Globus pallidus (tissue), 1 donor: Measurements from ENCODE around the gene SGPP2.

ENCODE experiments used
- DNase-seq: peaks from one replicate; pipeline ENCODE4 v3.0.0-alpha.2; 2015; ENCODE audit warnings: low spot score

SGPP2 gene

DNA sequence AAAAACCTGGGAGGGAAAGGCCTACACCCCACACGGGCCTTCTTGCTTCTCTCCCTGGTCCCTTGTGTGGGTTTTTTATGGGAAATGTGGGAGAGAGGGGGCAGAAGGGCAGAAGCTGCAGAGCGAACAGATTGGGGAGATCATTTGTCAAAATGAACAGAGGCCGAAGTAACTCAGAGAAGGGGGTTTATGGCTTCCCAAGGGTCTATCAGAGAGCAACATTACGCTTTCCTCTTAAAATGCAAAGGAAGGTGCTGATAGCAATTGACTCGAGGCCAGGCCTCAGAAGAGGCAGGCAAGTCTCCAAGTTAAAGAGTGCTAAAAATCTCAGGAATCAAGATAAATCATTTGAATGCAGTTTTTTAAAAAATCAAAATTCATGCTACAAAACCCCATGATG, 101.5 kb downstream of the SGPP2 start:
- DNase-seq, result no peak

DNA sequence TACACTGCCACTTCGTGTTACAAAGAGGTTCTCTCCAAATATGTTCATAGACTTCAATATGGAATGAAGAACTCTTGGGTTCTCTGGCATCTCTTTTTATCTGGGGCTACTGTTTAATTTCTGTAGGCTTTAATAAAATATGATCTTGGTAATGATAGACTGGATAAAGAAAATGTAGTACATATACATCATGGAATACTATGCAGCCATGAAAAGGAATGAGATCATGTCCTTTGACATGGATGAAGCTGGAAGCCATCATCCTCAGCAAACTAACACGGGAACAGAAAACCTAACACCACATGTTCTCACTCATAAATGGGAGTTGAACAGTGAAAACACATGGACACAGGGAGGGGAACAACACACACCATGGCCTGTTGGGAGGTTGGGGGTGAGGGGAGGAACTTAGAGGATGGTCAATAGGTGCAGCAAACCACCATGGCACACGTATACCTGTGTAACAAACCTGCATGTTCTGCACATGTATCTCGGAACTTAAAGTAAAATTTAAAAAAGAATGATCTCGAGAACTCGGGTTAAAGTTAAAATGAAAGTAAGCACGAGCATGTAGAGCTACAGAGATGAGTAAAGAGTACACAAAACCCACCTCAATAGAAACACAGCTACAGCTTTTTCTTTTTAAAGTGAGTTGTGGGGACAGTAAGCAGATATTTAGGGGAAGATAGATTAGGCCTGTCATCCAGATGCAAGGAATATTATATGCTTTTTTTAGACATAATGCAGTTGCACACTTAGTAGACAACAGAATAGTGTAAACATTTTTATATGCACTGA, 102.3 kb downstream of the SGPP2 start:
- DNase-seq, result no peak

DNA sequence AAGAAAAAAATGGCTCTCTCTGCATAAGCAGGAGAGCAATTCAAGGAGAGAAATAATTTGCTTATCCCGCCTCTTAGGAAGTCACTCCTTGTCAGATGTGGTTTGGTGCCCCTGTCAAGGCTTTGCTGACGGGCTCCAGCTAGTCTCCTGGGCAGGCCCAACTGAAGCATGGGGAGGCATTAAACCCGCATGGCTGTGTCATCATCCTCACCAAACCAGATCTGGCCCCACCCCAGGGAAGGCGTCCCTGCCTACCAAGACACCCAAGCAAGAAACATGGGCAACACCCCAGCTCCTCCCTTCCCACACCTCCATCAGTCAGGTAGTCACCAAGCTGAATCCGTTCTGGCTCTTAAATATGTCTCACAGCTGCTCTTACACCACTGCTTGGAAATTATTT, 108.0 kb downstream of the SGPP2 start:
- no peak for DNase-seq

DNA sequence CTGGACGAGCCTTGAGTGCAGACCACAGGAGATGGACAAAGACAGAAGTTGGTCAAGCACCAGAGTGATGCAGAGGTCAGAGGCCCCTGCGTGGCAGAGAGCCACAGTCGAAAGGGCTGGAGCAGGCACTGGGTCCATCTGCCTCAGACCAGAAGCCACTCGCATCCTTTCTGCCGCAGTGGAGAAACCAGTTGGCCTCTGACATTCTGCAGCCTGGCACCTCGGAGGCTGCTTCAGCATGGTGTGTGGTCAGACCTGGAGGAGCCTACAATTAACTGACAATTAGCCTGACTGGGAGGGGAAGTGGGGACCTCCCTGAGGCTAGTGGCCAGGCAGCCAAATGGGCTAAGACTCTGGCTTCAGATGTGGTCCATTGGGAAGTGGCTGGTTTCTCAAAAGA, 111.1 kb downstream of the SGPP2 start:
- DNase-seq, result no peak

DNA sequence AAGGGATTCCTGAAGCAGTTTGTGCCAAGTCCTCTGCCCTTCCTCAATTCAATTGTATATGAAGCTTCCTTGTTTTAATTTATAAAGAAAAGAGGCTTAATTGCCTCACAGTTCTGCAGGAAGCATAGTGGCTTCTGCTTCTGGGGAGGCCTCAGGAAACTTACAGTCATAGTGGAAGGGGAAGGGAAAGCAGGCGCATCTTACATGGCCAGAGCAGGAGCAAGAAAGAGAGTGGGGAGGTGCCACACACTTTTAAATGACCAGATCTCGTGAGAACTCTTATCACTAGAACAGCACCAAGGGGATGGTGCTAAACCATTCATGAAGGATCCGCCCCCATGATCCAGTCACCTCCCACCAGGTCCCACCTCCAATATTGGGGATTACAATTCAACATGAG, 114.2 kb downstream of the SGPP2 start:
- no peak for DNase-seq

DNA sequence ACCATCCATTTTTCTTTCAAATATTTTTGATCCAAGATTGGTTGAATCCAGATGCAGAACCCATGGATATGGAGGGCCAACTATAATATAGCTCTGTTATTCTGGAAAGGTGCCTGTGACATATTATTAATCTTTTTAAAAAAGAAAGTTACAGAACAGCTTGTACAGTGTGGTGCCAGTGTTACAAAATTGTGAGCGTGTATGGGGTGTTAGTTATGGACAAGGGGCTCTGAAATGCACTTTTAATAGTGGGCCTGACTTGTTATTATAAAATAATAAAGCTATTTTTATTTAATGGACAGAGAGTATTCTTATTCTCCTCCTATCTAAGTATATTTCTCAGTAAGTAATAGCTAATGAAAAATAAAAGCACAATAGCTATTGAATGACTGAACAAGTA, 120.3 kb downstream of the SGPP2 start:
- DNase-seq, result no peak

DNA sequence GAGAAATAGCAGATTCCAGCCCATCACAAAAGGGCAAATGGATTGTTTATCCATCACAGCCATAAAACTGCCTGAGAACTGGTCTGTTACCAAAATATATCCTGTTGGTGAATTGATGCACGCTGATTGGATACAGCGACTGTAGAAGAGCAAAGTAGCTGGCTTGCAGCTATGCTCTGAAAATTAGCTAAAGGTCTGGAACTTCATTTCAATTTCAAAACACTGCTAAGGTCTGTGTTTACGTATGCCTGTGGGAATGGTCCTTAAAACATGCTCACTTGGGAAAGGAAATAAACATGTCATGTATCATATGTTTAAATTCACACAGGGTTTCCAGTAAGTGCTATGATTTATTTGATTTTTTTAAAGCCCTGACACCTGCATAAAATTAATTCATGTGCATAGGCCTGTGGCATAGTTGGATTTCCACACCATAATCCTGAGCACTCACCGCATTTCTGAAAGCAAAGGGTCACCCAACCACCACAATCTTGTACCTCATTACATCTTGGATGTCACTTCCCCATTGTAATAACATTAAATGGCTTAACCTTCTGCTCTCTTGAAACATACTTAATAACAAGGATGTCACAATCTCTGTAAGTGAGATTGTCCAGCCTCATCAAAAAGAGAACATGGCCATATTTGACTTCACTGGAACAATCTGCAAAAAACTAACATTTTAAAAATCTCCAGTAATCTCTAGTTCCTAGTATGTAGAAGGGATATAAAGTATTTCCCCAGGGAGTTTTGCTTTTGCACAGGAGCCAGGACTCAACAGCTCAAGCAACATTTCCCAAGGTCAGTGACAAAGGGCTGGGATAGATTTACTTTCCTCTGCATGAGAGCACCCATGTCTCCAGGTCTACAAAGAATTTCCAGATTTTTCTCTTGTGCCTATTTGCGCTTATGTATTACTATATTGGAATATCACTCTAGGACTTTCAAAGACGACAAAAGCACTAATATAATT, 121.8 kb downstream of the SGPP2 start:
- no peak for DNase-seq

DNA sequence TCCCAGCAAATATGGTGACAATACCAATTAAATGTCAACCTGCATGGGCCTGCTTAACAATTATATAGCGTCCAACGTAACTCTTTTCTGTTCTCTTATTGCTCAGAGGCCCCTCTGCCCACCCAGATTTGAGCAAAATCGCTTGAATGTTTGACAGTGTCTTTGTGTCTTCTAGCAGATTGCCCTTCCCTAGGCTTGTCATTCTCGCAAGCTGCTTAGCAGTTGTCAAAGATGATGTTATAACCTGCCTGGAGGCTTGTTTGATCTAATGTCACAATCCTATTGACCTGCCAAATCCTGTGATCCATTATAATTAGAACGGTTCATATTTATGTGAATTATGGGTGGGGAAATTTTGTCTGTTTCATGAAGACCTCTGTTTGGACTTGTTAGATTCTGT, 122.7 kb downstream of the SGPP2 start:
- DNase-seq, result no peak

DNA sequence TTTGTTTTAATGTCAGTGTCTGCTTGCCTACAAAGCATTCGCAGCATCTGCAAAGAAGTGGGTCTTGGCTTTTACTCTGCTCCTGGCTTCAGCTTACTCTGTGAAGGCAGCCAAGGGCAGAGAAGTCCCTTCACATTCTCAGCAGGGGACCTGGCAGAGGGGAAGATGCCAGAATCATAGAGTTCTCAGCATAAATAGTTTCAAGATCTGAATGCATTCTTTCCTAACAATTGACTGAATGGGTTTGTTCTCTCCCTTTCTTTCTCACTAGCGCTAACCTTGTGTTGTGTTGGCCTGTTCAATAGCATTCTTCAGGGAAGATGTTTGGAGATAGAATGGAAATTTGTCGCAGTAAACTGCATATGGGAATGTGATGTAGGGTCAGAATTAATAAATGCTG, 124.6 kb downstream of the SGPP2 start:
- DNase-seq, result no peak

DNA sequence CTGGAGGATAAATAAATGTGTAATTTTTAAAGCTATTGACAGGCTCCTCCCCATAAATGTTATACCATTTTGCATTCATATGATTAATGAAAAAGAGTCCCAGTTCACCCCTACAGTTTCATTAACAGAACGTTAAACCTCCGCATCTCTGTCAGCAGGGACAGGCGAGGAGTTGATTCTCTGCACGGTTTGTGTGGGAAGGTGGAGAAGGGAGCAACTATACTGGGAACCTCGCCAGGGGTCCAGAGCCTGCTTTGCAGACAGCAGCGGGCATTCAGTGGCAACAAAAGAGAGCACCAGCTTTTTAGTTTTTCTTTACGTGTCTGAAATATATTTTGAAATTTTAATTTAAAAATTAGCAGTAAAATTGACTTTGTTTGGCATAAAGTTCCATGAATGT, 130.2 kb downstream of the SGPP2 start:
- no peak for DNase-seq

DNA sequence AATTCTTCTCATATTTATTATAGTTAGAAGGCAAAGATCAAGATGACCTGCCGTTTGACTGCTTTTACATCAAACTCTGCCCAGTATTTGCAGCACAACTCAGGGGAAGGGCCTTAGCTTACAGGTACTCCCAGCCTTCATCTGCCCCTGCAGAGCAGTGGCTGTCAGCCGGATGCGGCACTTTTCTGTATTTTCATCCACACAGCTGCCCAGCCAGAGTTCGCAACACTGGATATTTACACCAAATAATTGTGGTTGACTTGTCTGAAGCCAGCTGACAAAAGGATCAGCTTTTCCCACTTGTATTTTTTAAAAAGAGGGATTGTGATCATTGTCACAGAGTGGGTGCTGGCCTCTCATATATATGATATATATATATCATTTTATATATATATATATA, 136.8 kb downstream of the SGPP2 start:
- DNase-seq, result no peak

DNA sequence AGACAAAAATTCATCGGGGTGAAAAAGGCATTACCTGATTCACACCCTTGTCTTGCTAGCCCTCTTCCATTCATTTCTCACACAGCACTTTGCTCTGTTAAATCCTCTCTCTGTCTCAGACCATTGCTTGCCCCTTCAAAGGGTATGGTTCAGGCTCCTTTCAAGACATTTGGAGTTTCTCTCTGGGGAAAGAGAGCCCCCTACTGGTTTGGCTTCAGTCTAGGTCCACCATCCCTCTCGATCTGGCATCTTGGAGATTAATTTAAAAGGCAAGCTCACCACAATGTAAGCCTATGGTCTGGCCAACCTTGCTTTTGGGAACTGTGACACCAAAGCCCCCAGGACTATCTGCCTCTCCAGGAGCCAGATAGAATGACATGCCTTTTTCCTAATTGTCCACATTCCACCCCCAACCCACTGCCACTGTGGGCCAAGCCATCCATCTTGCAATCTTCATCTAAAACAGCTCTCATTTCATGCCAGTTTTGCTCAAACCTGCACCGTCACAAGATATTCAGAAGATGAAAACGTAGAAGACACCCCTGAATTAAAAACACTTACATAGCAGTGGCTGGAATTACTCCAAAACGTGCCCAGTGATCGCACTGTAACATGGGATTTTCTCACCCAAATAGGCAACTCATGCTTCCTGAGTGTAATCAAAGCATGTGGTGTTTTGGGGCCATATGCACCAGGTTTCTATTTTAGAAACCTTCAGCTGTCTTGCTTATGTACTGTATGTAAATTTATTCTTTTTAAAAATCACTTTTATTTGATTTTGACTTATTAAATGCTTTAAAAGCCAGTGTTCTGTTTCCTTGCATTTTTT, 137.7 kb downstream of the SGPP2 start:
- peak; percentile 23 for DNase-seq

DNA sequence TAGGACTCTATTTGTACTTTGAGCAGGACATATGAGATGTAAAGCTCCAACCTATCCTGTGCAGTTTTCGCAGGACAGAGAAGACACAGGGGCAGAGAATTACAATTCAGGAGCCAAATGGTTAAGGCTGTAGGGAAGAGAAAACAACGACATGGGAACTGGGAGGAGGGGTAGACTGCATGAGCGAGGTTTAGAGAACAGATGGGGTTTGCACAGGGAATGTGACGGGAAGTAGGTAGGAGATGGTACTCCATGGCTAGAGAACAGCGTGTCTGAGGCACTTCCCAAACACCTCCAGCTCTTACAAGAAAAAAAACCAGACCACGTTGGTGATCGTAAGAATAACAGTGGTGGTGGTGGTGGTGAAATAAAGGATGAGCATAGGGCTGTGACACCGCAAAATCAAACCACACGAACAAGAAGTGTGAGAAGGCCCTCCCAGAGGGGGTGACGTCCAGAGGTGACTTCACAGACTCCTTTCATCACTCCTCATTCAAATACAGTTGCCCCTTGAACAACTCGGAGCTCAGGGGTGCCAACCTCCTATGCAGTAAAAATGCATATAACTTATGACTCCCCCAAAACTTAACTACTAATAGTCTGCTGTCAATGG, 138.9 kb downstream of the SGPP2 start:
- no peak for DNase-seq

DNA sequence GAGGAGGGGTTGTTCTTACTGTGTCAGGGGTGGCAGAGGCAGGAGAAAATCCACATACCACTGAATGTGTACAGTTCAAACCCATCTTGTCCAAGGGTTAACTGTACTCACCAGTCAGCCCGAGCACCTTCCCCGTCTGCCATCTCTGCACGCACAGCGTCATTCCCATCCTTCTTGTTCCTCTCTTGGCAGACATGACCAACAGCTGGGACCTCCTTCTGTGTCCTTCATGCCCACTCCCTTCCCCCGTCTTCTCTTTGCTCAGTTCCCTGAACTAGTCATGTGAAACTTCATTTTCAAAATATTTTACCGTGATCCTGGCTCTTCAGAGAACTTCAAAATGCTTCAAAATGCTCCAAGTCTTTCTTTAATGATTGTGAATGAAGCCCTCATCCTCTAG, 139.6 kb downstream of the SGPP2 start:
- DNase-seq, result no peak

DNA sequence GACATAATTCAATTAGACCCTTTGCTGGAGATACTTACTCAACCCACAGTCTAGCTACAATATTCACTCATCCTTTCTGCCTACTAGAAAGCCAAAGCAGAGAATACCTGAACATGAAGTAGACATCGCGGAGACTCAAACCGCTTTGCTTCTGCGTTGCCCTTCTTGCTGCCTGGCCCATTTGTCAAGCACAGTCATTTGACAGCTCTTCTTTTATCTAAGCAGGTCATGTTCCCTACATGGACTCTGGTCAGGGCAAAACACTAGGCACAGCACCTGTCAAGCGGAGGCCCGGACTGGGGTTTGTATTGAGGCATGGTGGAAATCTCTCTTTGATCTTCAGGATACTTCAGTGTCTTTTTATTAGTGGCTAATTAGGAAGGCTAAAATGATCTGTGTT, 141.9 kb downstream of the SGPP2 start:
- no peak for DNase-seq

DNA sequence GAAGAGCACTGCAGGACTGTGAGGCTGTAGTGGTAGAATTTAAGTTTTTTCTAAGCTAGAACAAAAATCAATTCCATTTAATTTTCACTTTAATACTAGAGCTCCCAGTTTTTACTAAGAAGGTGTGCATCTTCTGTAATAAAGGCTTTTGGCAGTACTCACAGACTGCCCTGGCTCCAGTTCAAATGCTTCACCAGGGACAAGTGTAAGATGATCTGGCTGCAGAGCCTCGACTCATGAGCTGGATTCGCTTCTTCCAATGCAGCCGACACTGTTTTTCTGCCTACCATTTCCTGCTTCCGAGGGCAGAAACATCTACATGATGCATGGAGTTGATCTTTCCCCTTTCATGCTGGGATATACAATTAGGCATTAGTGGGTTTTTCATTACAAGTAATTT, 144.5 kb downstream of the SGPP2 start:
- DNase-seq, result no peak

DNA sequence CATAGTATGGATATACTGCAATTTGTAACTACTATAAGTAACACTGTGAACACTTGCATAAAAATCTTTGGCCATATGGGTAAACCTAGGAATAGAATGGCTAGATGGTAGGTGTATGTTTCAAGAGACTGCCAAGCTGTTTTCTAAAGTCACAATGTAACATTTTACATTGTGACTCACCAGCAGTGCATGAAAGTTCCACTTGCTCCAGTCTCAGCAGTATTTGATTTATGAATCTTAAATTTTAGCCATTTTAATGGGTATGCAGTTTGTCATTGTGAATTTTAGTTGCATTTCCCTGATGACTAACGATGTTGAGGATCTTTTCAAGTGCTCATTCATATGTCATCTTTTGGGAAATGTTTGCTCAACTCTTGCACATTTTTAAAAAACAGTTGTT, 145.5 kb downstream of the SGPP2 start:
- no peak for DNase-seq

DNA sequence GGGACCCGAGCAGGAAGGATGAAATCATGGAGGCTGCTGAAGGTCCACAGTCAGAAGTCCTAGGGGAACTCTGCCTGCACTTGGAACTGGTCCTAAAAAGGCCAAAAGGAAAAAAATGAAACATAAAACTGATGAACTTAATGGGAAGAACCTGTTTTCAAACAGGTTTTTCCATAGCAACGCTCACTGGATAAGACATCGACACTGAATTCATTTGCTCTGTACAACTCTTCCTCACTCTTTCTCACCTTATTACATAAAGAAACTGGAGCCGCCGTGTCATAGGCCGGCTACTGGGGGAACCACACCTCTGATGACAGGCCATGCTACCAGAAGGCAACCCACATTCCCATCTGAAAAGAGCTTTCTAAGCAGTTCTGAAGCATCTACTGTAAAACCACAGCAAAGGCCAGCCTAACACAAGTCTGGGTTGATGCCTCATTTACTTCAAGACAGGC, 147.9 kb downstream of the SGPP2 start:
- DNase-seq, result no peak

DNA sequence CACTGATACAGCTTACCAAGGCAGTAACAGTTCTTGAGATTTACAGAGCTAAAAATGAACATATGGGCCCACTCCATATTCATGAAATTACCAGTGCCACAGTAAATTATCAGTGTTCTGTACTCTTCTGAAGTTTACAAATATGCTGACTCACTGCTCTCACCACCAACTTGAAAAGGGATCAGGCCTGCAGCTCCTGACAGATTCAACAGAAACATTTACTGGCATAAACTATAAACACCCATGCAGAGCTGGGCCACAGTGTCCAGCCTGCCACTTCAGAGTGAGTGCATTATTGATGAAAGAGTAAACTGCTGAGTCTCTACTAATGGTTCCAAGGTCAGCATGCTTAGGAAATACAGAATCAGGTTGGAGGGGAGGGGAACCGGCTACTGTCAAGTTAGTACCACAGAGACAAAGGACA, 148.4 kb downstream of the SGPP2 start:
- DNase-seq, result no peak

DNA sequence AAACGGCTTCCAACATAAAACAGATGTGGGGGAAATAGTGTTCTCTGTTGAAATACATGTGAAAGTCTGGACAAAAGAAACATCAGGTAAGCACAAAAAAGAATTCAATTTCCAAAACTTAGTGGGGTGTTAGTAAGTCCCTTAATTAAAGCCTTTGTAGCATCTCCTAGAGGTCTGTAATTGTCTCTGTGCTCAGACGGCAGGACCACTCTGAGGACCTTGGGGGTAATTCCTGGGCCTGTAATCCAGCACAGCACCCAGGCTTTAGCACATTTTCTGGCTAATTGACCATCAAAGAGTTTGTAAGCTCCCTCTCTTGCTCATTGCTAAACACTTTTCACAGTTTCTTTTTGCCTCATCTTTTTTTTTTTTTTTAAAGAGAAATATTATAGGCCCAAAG, 151.3 kb downstream of the SGPP2 start:
- no peak for DNase-seq

DNA sequence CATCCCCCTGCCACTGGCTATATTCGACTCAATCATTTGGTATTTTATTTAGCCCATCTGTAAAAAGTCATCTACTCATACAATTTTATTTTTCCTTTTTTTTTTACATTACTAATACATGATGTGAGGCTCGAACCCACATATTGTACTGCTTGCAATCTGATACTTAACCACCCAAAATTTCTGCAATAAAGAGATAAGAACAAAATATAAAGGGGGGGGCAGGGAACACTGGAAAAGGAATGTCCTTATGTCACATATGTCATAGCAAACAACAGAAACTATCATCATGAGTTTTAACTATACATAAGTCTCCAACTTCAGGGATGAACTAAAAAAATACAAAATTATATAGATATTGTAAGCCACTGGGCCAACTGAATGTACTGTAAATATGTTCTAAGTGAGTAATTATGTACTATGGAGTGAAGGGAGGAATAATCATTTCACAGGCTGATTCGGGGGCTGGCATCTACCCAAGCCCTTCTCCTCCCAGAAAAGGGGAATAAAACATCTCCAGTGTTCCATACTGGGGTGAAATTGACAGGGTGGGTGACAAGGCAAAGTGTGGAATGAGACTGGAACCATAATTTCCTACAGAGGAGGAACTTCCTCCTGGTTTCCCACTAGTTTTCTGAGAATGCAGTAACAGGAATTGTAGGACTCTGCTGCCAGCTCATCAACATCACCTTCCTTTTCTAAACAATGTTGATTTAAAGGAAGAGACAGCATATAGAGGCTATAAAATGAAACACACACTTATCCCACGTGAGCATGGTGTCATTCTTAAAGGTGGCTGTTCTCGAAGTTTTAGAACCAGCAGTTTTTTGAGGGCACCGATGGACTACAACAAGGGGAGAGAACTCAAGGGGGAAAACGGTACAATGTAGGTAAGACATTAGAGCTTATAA, 152.1 kb downstream of the SGPP2 start:
- no peak for DNase-seq
